ENCODE data around the gene PTPRT.

The PTPRT gene

DNA sequence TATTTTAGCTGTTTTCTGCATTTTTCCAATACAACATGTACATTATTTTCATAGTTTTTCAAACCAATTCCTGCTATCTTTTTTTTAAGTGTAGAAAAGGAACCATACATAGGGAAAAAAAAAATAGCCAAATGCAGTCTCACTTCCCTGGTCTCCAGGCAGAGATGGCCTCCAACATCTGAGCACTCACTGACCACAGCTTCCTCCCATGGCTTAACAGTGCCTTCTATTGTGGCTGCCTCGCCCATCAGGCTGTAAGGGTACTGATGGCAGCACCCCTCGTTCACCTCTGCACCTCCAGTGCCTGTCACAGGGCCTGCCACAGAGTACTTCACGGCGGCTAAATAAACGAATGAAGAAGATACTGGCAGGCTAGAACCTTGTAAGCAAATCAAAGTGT lies 591.1 kb downstream of the PTPRT start:
- DNase-seq, result no peak

DNA sequence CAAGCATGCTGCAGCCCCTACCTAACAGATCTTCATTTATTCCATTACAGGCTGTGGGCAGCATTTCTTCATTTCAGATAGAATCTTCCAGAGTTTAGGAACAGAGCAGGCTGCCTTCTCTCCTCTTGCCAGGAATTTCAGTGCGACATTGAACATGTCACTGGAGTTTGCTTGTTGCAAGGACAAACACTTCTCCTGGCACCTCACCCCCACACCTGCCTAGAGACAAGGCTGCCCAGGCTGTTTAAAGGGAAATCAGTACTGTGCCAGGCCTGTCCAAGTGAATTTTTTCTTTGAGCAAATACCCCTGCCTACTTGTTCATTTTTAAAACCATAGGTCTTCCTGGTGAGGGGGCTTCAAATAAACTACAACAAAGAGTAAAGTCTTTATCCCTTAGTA lies 594.1 kb downstream of the PTPRT start:
- no peak for DNase-seq

DNA sequence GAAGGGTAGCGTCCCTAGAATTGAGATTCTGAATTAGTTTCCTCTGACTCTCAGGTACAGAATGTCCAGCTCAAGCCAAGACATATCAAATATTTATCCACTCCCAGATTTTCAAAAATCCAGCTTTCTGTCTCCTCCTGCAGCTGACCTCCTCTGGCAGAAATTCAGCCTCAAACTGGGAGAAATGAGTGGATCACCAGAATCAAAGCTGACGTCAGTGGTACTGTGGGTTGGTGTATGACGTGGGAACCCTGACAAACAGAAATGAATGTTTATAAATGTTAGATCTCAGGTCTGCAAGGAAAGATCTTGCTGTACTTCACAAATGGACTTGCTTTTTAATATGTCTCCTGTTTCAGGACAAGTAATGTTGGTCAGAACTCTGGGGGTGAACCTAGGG lies 595.0 kb downstream of the PTPRT start:
- no peak for DNase-seq

DNA sequence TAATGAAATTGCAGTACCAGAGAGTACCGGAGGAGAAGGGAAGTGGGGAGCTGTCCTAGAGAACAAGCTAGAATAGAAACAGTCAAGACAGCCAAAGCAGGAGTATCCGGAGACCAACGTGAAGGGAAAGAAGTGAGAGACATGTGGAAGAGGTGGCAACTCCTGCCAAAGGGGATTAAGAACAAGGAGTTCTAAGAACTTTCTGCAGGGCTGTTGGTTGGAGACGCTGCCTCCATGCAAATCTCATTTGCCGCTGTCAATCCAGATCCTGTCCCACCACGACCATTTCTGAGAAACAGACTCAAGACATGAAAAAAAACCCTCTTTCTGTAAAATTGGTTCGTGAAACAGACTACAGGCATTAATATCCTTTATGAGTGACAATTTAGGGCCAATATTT lies 595.7 kb downstream of the PTPRT start:
- DNase-seq, result no peak

DNA sequence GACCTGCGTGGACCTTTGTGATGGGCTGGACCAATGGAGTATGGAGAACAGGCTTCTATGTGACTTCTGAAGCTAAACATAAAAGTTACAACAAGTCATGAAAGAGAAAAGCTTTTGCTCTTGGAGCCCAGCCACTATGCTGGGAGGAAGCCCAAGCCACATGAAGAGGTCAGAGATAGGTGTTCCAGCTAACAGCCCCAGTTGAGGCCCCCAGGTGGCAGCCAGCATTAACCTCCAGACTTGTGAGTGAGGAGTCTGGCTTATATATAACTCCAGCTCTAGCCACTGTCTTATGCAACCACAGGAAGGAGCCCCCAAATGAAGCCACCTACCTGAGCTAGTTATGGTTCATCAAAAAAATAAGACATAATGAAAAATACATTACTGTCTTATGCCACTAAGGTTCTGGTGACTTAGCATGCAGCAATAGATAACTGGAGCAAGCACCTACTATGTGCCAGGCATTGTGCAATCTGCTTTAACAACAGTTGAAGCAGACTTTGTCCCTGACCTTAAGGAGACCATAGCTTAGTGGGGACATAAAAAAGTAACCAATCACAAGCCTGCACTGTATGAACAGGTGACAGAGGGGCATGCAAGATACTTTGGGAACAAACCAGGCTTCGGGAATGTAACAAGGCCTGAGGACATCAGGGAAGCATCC lies 599.6 kb downstream of the PTPRT start:
- DNase-seq, result no peak

DNA sequence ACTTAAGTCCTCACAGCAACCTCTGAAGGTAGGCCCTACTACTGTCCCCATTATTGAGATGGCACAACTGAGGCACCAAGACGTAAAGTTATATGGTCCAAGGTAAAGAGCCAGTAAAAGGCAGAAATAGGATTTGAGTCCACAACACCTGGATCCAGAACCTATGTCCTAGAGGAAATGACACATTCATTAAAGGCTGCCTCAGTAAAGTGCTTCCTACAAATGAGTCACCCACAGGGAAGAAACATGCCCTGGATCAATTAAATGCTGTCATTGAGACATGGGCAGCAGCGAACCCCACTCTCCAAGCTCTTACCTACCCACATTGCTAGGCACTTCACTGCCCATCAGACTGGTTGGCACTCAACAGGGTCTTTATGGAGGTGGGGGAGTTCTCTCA lies 600.9 kb downstream of the PTPRT start:
- DNase-seq, result no peak

DNA sequence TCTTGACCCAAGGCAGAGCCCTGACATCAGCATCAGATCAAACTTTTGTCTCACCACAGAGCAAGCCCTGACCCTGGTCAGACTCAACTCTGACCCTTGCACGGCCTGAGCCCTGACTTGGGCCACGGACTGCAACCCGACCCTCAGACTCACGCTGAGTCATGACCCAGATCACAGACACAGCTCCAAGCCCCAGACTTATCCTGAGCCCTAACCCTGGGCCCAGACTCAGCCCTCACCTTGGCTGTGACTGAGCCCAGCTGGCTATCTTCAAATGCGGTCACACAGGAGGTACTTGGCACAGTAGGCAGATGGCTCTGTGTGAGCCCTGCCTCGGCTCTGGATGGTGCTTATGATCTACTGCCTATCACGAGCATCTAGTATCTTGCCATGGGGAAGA lies 602.3 kb downstream of the PTPRT start:
- DNase-seq, result no peak

DNA sequence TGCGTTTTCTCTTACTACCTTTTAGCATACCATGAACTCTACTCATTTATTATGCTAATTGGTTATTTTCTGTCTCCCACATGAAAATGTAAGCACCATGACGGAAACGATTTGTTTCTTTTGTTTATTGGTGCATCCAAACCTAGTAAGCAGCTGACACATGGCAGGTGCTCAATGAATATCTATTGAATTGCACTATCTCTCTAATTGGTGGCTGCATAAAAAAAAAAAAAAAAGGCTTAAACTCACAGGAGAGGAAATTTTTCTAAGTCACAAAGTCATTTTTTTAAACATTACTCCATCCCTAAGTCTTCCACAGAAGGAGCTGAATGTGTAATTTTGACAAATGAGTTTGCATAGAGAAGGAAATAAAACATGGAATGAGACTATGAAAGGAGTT lies 608.4 kb downstream of the PTPRT start:
- DNase-seq, result no peak

DNA sequence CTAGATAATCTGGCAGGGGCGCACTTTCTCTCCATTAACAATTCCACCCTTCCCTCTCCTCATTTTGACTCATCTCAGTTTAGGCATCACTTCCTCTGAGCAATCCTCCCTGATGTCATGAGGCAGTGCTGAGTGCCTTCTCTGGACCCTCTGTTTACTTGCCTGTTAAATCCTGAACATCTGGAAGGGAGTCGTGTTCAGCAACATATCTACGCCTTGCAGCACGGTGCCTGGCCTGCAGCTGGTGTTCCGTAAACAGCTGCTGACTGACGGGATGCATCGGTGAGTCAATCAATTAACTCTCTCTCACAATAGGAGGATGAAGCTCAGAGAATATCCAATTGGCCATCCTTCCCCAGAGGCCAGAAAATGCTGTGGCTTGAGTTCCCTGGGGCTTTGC lies 613.5 kb downstream of the PTPRT start:
- DNase-seq, result no peak

DNA sequence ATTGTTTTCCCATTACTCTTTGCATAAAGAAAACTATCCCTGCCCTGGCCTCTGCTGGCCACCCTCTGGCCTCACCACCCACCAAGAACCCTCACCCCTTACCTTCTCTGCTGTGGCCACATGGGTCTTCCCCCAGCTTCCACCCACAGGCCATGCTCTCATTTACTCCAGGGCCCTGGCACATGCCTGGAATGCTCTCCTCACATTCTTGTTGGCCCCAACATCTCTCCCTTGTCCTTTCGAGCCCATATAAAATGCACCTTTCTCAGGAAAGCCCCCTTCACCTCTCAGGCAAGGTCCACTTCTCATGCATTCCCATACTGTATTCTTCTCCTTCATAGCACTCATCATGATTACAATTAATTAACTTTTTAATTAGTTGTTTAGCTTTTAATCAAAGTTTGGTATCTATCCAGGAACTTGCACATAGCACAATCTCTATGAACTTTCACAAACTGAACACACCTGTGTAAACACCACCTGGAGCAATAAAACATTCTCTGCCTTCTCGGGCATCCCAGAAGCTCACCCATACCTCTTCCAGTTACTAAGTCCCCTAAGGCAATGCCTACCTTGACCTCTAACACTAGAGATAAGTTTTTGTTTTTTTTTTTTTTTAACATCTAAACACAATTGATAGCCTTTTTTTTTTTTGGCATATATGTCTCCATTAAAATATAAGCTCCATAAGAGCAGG lies 617.2 kb downstream of the PTPRT start:
- no peak for DNase-seq

DNA sequence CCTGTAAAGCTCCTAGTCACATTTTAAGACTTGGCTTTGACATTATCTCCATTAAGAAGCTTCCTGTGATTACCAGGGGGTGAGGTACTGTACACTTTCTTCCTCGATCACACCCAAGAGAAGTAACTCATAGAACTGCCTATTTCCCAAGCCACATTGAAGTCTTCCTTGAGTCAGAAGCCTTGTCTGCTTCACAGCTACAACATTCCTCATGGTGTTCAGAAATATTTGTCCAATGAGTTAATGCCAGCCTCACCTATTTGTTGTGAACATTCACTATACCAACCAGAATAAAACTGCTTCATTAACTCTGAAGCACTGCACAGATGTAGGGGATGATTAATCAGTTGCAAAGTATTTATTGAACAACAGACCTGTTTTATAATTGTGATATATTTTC lies 622.3 kb downstream of the PTPRT start:
- DNase-seq, result no peak

DNA sequence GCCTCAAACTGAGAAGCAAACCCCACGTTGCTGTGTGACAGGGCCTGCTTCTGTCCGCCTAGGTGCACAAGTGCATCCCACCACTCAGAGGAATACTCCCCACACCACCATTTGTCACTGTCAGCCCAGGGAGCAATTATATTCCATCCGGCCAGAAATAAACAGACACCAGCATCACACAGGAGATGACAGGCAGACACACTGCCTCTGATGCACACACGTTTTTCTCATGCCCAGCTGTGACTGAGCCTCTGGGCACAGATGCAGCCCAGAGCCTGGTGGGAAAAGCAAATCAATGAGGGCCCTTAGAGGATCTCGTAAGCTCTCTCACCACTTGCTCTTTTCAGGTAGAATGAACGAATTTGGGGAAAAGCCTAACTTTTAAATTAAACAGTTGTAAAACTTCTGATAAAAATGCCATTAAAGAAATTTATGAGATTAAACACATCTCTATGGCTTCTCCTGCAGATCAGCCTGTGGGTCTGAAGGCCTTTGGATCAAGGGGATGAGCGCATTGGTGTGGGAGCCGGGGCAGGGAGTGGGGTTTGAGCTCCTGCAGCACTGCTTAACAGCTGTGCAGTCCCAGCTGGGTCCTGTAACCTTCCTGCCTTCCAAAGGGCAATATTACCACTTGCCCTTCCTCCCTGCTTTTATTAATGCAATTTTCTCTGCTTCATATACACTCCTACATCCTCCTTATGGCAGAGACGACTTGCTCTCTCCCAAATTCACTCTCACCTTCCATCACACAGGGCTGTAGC lies 624.3 kb downstream of the PTPRT start:
- no peak for DNase-seq

DNA sequence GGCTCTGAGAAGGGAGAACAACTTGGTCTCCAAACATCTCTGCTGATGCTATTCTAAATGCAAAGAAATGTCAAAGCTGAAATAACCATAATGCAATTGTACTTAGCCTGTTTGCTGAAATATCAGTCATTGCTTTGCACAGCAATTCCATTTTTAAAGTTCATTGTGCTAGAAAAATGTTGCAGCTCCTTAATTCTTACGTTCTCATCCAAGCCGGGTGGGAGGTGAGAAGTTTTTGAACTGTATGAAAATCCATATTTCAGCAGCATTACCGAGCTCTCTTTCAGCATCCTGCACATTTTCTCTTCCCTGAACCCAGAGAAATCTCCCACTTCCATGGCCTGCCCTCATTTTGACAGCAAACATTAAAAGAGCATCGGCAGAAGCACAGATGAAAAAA lies 630.0 kb downstream of the PTPRT start:
- no peak for DNase-seq

DNA sequence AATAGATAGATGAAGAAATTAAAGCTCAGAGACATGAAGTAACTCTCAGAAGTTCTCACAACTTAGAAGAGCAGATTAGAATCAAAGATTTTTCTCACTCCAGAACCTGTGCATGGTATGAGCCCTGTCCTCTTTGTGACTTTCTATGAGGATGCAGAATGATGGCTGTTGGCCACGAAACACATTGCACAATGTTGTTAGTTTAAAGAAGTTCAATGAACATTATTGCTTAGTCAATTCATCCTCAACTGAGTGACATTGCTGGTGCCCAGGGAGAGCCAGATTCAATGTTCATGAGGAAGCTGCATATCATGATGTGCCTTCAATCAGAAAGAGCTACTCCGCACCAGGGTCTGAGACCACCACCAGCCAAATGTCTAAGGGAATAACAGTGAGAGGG lies 633.1 kb downstream of the PTPRT start:
- no peak for DNase-seq

DNA sequence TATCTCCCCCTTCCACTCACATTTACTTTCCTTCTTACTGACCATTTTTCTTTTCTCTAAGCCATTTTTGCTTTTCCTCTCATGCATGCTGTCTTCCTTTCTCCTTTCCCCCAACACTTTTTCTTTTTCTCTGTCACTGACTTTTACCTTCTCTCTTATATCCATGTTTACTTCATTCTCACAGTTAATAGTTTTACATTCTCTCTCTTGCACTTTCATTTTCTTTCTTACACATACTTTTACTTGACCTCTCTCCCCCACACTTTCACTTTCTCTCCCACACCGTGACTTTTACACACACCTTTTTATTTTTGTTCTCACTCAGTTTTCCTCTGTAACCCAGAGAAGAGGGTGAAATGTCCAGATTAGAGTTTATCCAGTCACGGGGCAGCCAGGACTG lies 636.3 kb downstream of the PTPRT start:
- no peak for DNase-seq

DNA sequence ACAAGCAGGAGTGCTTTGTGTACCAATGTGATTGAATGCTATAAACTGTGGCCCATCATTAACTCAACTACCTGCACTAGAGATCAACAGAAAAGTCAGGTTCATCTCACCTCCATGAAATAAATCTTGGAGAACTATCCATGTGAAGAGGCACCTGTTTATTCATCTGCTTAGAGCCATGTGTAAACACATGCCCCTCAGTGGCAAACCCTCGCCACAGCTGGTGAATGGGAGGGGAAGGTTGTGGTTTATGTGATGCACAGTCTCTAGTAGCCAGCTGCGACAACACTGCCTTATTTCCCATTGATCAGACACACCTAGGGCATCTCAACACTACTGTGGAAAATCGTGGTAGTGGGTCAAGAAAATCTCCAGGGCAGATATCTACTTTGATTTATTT lies 640.2 kb downstream of the PTPRT start:
- DNase-seq, result no peak

DNA sequence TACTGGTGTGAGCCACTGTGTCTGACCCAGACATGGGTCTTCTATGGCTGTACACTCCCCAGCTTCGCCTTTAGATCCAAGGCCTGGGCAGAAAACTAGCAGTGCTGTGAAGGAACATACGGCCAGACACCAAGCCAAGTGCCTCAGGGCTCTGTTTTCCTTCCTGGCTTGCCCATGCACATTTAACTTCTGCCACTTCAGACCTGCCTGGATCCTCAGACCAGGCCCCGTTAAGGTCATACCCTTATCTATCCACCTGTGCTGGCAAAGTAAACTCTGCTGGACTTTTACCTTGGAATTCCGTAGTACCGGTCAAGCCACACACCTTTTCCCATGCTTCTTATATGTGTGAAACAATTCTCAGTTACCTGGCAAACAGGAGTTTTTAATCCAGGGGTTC lies 644.8 kb downstream of the PTPRT start:
- no peak for DNase-seq

DNA sequence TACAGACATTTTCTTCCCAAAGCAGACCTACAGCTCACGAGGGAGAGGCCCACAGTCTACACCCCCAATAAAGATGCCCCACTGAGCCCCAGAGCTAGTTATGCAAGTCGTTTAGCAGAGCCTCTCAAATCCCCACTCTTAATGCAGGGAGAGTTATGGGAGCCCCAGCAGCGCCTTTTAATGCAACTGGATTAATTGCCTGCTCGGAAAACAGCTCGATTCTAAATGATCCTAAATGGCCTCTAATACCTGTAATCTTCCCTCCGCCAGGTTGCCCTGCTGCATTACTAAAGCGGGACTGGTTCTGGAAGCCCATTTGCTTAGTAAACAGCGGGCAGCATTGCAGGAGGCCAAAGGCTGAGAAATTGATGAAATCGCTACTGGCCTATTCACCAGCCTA lies 656.9 kb downstream of the PTPRT start:
- no peak for DNase-seq

DNA sequence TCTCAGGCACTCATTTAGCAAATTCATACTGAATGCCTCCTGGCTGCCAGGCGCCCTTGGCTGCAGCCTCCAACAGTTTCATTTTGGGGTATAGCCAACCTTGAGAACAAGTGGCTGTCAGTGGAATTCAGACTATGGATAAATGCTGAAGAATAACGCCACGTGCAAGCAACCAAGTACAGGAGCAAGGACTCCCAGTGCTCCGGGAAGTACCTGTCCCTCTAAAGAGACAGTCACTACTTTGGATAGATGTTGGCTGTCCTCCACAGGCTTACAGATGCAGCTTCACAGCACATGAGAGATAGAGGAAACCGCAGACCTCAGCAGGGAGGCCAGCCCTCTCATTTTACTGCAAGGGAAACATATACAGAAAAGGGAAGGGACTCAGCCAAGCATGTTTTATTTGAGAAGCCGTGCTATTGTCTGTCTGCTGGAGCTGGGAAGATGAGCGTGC lies 658.2 kb downstream of the PTPRT start:
- DNase-seq, result no peak

DNA sequence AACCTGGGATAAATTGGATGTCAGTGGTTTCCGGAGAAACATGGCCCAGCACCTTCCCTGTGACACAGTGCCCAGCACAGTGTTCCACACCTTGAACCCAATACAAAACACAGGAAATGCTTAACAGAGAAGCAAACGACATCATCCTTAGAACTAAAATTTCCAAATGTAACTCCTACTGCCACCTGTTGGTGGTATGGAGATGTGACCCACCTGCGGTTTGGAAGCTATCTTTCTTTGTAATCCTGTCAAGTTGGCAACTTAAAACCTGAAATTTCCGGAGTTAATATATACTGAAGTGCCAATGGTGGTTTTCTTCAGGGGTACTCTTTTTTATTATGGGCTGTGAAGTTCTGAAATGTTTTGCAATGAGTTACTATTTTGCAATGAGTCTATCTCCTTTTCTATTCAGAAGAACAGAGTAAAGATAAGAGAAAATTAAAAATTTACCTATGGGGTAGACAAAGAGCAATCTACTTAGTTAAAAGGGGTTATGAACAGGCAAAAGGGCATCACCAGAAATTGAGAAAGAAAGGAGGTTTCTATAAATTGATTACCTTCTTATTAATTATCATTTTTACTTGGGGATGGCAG lies 658.8 kb downstream of the PTPRT start:
- no peak for DNase-seq

DNA sequence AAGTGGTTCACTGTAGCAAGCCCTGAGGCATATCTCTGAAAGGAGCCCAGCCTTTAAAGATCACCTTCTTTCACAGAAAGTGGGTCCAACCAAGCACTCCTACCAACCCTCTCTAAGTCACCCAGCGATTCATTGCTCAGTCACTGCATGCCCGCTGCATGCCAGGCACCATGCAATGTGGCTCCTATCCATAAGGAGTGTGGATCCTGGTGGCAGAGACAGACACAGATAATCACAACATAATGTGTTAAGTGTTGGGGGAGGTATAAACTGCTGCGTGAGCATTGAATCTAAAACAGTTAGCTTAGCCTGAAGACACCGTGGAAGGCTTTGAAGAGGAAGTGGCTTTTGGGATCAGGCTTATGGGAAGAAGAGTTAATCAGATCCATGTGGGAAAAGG lies 659.5 kb downstream of the PTPRT start:
- no peak for DNase-seq

DNA sequence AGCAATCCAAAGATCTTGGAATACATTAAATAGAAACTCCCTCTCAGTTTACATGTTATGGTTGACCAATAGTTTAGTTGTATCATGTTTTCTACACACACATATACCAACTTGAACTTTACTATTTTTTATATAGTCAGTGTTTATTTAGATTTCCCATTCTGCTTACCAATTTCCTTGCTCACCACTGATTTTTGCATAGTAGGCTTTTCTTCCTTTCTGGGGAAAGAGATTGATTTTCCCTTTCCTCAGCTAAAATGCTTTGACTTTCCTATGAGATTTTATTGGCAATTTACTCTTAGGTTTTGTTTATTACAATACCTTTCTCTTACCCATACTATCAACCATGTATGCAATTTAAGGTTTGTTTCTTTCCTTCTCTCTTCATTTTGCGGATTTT lies 665.6 kb downstream of the PTPRT start:
- DNase-seq, result no peak

DNA sequence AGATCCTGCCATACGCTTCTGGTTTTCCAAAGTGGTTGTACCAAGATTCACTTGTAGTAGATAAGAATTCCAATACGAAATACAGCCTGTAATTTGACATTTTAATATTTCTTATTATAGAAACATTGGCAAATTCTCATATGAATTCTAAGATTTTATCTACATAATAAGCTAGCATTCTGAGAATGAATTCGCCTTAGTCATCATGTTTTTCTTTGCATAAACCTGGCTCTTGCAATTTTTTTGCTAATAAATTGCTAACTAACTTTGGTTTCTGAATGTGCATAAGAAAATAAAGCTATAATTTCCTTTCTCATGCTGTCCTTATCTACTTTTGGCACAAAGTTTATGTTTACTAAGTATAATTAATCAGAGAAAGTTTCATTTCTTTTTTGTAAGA lies 673.0 kb downstream of the PTPRT start:
- no peak for DNase-seq

DNA sequence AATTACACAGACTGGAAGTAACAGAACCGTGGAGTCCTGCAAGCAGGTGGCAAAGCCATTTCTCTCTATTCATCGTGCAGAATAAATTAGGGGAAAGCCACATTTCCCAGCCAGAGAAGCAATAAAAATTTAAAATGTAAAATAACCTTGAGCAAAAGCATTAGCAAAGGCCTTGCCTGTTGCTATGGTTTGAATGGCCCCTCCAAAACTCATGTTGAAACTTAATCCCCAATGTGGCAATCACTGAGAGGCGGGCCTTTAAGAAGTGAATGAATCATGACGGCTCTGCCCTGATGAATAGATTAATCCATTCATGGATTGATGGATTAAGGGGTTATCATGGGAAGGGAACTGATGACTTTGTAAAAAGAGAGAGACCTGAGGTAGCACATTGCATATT lies 679.0 kb downstream of the PTPRT start:
- no peak for DNase-seq
